Uterus (tissue), 2 donors: Measurements from ENCODE around the gene KIF26B.

ENCODE experiments used
- CTCF ChIP-seq, 4 experiments: fragments of 200-600 bp in 2 of 4; fragments of 450-650 bp in 2 of 4; sonication (generic) in 2 of 4; IDR thresholded peaks; one replicate each; pipeline ENCODE4 v1.5.1; 2016 to 2019; ENCODE audit warnings: antibody characterized with exemption in 4 of 4, mild to moderate bottlenecking in 2 of 4, moderate library complexity in 1 of 4
- POLR2A ChIP-seq, 2 donors: fragments of 450-650 bp; IDR thresholded peaks; one replicate each; pipeline ENCODE4 v1.6.1; 2016; ENCODE audit warnings: antibody characterized with exemption in 2 of 2, mild to moderate bottlenecking in 1 of 2, moderate library complexity in 1 of 2

- no peak for TF ChIP-seq CTCF (IDR thresholded peaks at IDR 0.05)
- no peak for TF ChIP-seq POLR2A (IDR thresholded peaks at IDR 0.05)
Measured at GRCh38 chr1:245663841-245664240, 509.1 kb downstream of the KIF26B start.
